Stimulated activated CD4-positive, alpha-beta T cell treated with anti-CD3 and anti-CD28 coated beads, TNF-alpha, amount 100 ng/mL, for 48 hours (primary cell): ENCODE results near the gene PRPF8.
"Not testable (repeated sequence)": the region's sequence is repeated elsewhere in the genome, so short reads cannot be mapped to it uniquely, and the experiment has no call there.

Experiments used
- DNase-seq, 3 donors: peaks; one replicate each; pipeline ENCODE4 v3.0.0-alpha.2; 2020; ENCODE audit warnings: low read depth in 3 of 3

The PRPF8 gene

GRCh38 chr17:1684378-1685189, at the start of gene PRPF8:
PRPF8 (minus strand) TSS chr17:1684867; CDS start chr17:1684571, 296 bp downstream.
- DNase-seq: peak; percentile 96 to 98 (median 97)

- no peak for DNase-seq
Measured at GRCh38 chr17:1733759-1734158, 49.1 kb upstream of the PRPF8 start.

GRCh38 chr17:1732833-1733321, 48.2 kb upstream of the PRPF8 start:
- no peak for DNase-seq

- DNase-seq: no peak
Measured at GRCh38 chr17:1732241-1732832, 47.7 kb upstream of the PRPF8 start.

- DNase-seq: no peak
Measured at GRCh38 chr17:1731194-1731506, 46.5 kb upstream of the PRPF8 start.

- DNase-seq: no peak
Measured at GRCh38 chr17:1730326-1731193, 45.9 kb upstream of the PRPF8 start.

GRCh38 chr17:1729966-1730325, 45.3 kb upstream of the PRPF8 start:
- no peak for DNase-seq

GRCh38 chr17:1727876-1728630, 43.4 kb upstream of the PRPF8 start:
- no peak for DNase-seq

- no peak for DNase-seq
Measured at GRCh38 chr17:1727258-1727789, 42.7 kb upstream of the PRPF8 start.

GRCh38 chr17:1726626-1727257, 42.1 kb upstream of the PRPF8 start:
- DNase-seq: no peak

GRCh38 chr17:1725642-1726511, 41.2 kb upstream of the PRPF8 start:
- DNase-seq: no peak

- no peak for DNase-seq
Measured at GRCh38 chr17:1724869-1725641, 40.4 kb upstream of the PRPF8 start.

- peak; percentile 67 to 89 (median 75) for DNase-seq
Measured at GRCh38 chr17:1724351-1724868, 39.7 kb upstream of the PRPF8 start, which contains the start of gene WDR81. WDR81 (plus strand) TSS chr17:1724704; CDS start chr17:1724960, 256 bp downstream.

GRCh38 chr17:1722022-1722421, 37.4 kb upstream of the PRPF8 start:
- DNase-seq: not testable (repeated sequence)

- peak in 2 of 3 donors; percentile 37 to 61 for DNase-seq
Measured at GRCh38 chr17:1720856-1721386, 36.3 kb upstream of the PRPF8 start.

- no peak for DNase-seq
Measured at GRCh38 chr17:1718362-1719165, 33.9 kb upstream of the PRPF8 start.

GRCh38 chr17:1716912-1717695, 32.4 kb upstream of the PRPF8 start:
- DNase-seq: peak; percentile 71 to 84 (median 79)
